GM23338 (cell line): ENCODE results near the gene MTFR1L. TPM values are rescaled to one million over a fixed set of nuclear protein-coding genes. Genes with fewer than 3 reads are reported as not detected.

ENCODE experiments used
- ATAC-seq: fragments of 200-7000 bp; cut with Tn5 transposase; 3 replicates; pipeline ENCODE4 v1.9.1; 2020
- DNase-seq: peaks from one replicate; pipeline ENCODE4 v3.0.0-alpha.2; 2015; ENCODE audit warnings: low spot score
- H2AFZ ChIP-seq: fragments of 200-600 bp; sonication (generic); 2 replicates; pipeline ENCODE4 v1.8.0; 2016; ENCODE audit warnings: antibody characterized with exemption, mild to moderate bottlenecking, moderate library complexity
- H3F3A ChIP-seq: fragments of 200-600 bp; sonication (generic); replicated peaks from 2 replicates; pipeline ENCODE4 v1.8.0; 2017; ENCODE audit warnings: antibody characterized with exemption, mixed run types, low read depth
- H3K27ac ChIP-seq: fragments of 200-600 bp; sonication (generic); 2 replicates; pipeline ENCODE4 v1.6.1; 2016; ENCODE audit warnings: low read depth
- H3K27me3 ChIP-seq: fragments of 200-600 bp; sonication (generic); 2 replicates; pipeline ENCODE4 v1.8.0; 2016; ENCODE audit warnings: mild to moderate bottlenecking, mixed run types, moderate library complexity; ENCODE audit not compliant: insufficient read depth
- H3K36me3 ChIP-seq: fragments of 200-600 bp; sonication (generic); 2 replicates; pipeline ENCODE4 v1.8.0; 2016; ENCODE audit warnings: mild to moderate bottlenecking; ENCODE audit not compliant: insufficient read depth
- H3K4me1 ChIP-seq: fragments of 200-600 bp; sonication (generic); 2 replicates; pipeline ENCODE4 v1.8.0; 2016; ENCODE audit warnings: mild to moderate bottlenecking, moderate library complexity; ENCODE audit not compliant: insufficient read depth
- H3K4me2 ChIP-seq: fragments of 200-600 bp; sonication (generic); 2 replicates; pipeline ENCODE4 v1.7.1; 2017; ENCODE audit warnings: mixed run types
- H3K4me3 ChIP-seq: fragments of 200-600 bp; sonication (generic); 2 replicates; pipeline ENCODE4 v1.6.1; 2016; ENCODE audit warnings: mixed run types
- H3K79me2 ChIP-seq: fragments of 200-600 bp; sonication (generic); replicated peaks from 2 replicates; pipeline ENCODE4 v1.8.0; 2017; ENCODE audit warnings: mild to moderate bottlenecking; ENCODE audit not compliant: insufficient read depth
- H3K9me2 ChIP-seq: fragments of 200-600 bp; sonication (generic); 2 replicates; pipeline ENCODE4 v1.8.0; 2017; ENCODE audit not compliant: insufficient read depth
- H4K20me1 ChIP-seq: fragments of 200-600 bp; sonication (generic); replicated peaks from 2 replicates; pipeline ENCODE4 v1.8.0; 2017; ENCODE audit warnings: mild to moderate bottlenecking; ENCODE audit not compliant: insufficient read depth
- H3K27ac Mint-ChIP-seq: 2 replicates; pipeline ENCODE4 v1.8.0; 2020; ENCODE audit warnings: inconsistent platforms, mild to moderate bottlenecking, moderate library complexity, mixed read lengths
- H3K27me3 Mint-ChIP-seq: 3 replicates; pipeline ENCODE4 v1.8.0; 2022; ENCODE audit warnings: low read depth, mild to moderate bottlenecking, moderate library complexity, mixed read lengths, inconsistent platforms; ENCODE audit not compliant: insufficient read depth, poor library complexity
- H3K36me3 Mint-ChIP-seq: 3 replicates; pipeline ENCODE4 v1.8.0; 2021; ENCODE audit warnings: low read depth, mild to moderate bottlenecking, inconsistent platforms, moderate library complexity, mixed read lengths
- H3K4me1 Mint-ChIP-seq: 3 replicates; pipeline ENCODE4 v1.8.0; 2020; ENCODE audit warnings: mild to moderate bottlenecking, inconsistent platforms, mixed read lengths
- H3K4me3 Mint-ChIP-seq: 3 replicates; pipeline ENCODE4 v1.8.0; 2021; ENCODE audit warnings: moderate library complexity, mild to moderate bottlenecking, inconsistent platforms, mixed read lengths
- H3K9me3 Mint-ChIP-seq: 3 replicates; pipeline ENCODE4 v1.8.0; 2020; ENCODE audit warnings: moderate library complexity, mild to moderate bottlenecking, inconsistent platforms, mixed read lengths
- CREB1 ChIP-seq: fragments of 250-450 bp; sonication (Bioruptor Pico); IDR thresholded peaks from 2 replicates; pipeline ENCODE4 v1.5.0; 2020; ENCODE audit warnings: low read depth, mild to moderate bottlenecking, moderate library complexity
- CTCF ChIP-seq, 2 experiments: fragments of 200-600 bp in 1 of 2; sonication (generic) in 1 of 2; conservative IDR thresholded peaks; 2 replicates each; pipeline versions ENCODE4 v1.5.1 to v1.6.1; 2016 to 2017; ENCODE audit warnings: antibody characterized with exemption in 2 of 2, low read depth in 2 of 2, mild to moderate bottlenecking in 2 of 2, moderate library complexity in 1 of 2
- EZH2 ChIP-seq: fragments of 200-600 bp; sonication (generic); IDR thresholded peaks from one replicate; pipeline ENCODE4 v1.8.0; 2017; ENCODE audit warnings: antibody characterized with exemption, mild to moderate bottlenecking, low read depth; ENCODE audit not compliant: unreplicated experiment
- EZH2phosphoT487 ChIP-seq: fragments of 200-600 bp; sonication (generic); IDR thresholded peaks from one replicate; pipeline ENCODE4 v1.8.1; 2018; ENCODE audit warnings: antibody characterized with exemption; ENCODE audit not compliant: unreplicated experiment
- JUNB ChIP-seq: IDR thresholded peaks from one replicate; pipeline ENCODE4 v1.6.1; 2016; ENCODE audit warnings: antibody characterized with exemption; ENCODE audit not compliant: unreplicated experiment
- NANOG ChIP-seq: IDR thresholded peaks from 2 replicates; pipeline ENCODE4 v1.6.1; 2016; ENCODE audit warnings: antibody characterized with exemption, borderline replicate concordance
- POLR2AphosphoS5 ChIP-seq: IDR thresholded peaks from 2 replicates; pipeline ENCODE4 v1.6.1; 2016; ENCODE audit warnings: antibody characterized with exemption, low read depth
- REST ChIP-seq: IDR thresholded peaks from one replicate; pipeline ENCODE4 v1.6.1; 2018; ENCODE audit warnings: antibody characterized with exemption; ENCODE audit not compliant: unreplicated experiment
- STAT1 ChIP-seq: IDR thresholded peaks from one replicate; pipeline ENCODE4 v1.6.1; 2016; ENCODE audit warnings: antibody characterized with exemption; ENCODE audit not compliant: unreplicated experiment
- ZNF114 ChIP-seq: fragments of 250-450 bp; sonication (Bioruptor Pico); IDR thresholded peaks from 2 replicates; pipeline ENCODE4 v1.5.0; 2020; ENCODE audit warnings: mild to moderate bottlenecking, moderate library complexity
- ZNF331 ChIP-seq: fragments of 250-450 bp; sonication (Bioruptor Pico); IDR thresholded peaks from 2 replicates; pipeline ENCODE4 v1.5.0; 2020; ENCODE audit warnings: low read depth, mild to moderate bottlenecking, moderate library complexity
- ZNF462 ChIP-seq: fragments of 250-450 bp; sonication (Bioruptor Pico); IDR thresholded peaks from 2 replicates; pipeline ENCODE4 v1.5.0; 2020; ENCODE audit warnings: mild to moderate bottlenecking, moderate library complexity
- polyA plus RNA-seq: library from polyadenylated mRNA; unstranded; fragments of >200 nt; fragmentation: Nextera tagmentation; extraction: Ambion mirVana; gene quantifications from 2 replicates; pipeline ENCODE4 v1.2.1, GENCODE V29; 2016
- total RNA-seq: library from RNA; depleted of rRNA; stranded (reverse); fragments of >200 nt; shearing (Covaris generic); gene quantifications from 2 replicates; pipeline ENCODE4 v1.2.3, GENCODE V29; 2014
- TF ChIP-seq, protein P1 (sequence below): IDR thresholded peaks from 2 replicates; pipeline ENCODE4 v1.6.1; 2016; ENCODE audit warnings: antibody characterized with exemption

The MTFR1L gene
- total and polyA plus RNA-seq, 2 experiments from 2014 or later = 14.8 to 22.7 TPM

- DNase-seq = peak; percentile 35
- no peaks in the 10 kb centered on the region for H3K9me2 ChIP-seq
- no peaks in the 10 kb centered on the region for H4K20me1 ChIP-seq
- H3K36me3 ChIP-seq = no peaks in the 10 kb centered on the region
- H3K4me1 ChIP-seq = peaks cover 26% of the 10 kb centered on the region
- no peak overlapping the region for H3K4me3 ChIP-seq
- no peaks in the 10 kb centered on the region for H3K79me2 ChIP-seq
- H3K9me3 Mint-ChIP-seq = no peaks in the 10 kb centered on the region; the same call in 2 of the 3 replicates
- H3K4me3 Mint-ChIP-seq = no peak overlapping the region
- H3K4me2 ChIP-seq = no peak overlapping the region
- H3K27me3 ChIP-seq = no peaks in the 10 kb centered on the region
- no peak for TF ChIP-seq EZH2
- TF ChIP-seq REST = no peak
- no peak for TF ChIP-seq NANOG
- no peak for TF ChIP-seq ZNF331 (CRISPR knock-in tag)
- TF ChIP-seq JUNB = no peak
- TF ChIP-seq EZH2phosphoT487 = no peak
- TF ChIP-seq CREB1 (CRISPR knock-in tag) = no peak
- TF ChIP-seq ZNF114 = no peak
- TF ChIP-seq, protein P1, sequence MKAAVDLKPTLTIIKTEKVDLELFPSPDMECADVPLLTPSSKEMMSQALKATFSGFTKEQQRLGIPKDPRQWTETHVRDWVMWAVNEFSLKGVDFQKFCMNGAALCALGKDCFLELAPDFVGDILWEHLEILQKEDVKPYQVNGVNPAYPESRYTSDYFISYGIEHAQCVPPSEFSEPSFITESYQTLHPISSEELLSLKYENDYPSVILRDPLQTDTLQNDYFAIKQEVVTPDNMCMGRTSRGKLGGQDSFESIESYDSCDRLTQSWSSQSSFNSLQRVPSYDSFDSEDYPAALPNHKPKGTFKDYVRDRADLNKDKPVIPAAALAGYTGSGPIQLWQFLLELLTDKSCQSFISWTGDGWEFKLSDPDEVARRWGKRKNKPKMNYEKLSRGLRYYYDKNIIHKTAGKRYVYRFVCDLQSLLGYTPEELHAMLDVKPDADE = no peak
- TF ChIP-seq STAT1 = no peak
- TF ChIP-seq ZNF462 (CRISPR knock-in tag) = no peak
- no peak for TF ChIP-seq CTCF (conservative IDR thresholded peaks at IDR 0.05; ENCODE audit: low read depth in 2 of 2)
- TF ChIP-seq POLR2AphosphoS5 = no peak
- H3K36me3 Mint-ChIP-seq = no peaks in the 10 kb centered on the region
- H3K4me1 Mint-ChIP-seq = peaks cover 24% of the 10 kb centered on the region
- peak; percentile 7; the same call in 1 of the 3 replicates for ATAC-seq
- peaks cover 5% of the 10 kb centered on the region for H3K27me3 Mint-ChIP-seq
- H2AFZ ChIP-seq = no peak overlapping the region
- H3K27ac Mint-ChIP-seq = no peak overlapping the region
- 0 out of 2 replicates have a peak, but pooled peaks cover 3% of the 10 kb centered on the region for H3F3A ChIP-seq
- H3K27ac ChIP-seq = no peak overlapping the region
Measured at GRCh38 chr1:25869909-25870606, 50.3 kb downstream of the MTFR1L start.
